GM19043 (cell line): Measurements from ENCODE around the gene FAM168A.

Experiments used
- ATAC-seq: cut with Tn5 transposase; IDR thresholded peaks from one replicate; pipeline ENCODE4 v1.9.1; 2021; ENCODE audit warnings: low read depth; ENCODE audit not compliant: unreplicated experiment

Gene FAM168A

DNA sequence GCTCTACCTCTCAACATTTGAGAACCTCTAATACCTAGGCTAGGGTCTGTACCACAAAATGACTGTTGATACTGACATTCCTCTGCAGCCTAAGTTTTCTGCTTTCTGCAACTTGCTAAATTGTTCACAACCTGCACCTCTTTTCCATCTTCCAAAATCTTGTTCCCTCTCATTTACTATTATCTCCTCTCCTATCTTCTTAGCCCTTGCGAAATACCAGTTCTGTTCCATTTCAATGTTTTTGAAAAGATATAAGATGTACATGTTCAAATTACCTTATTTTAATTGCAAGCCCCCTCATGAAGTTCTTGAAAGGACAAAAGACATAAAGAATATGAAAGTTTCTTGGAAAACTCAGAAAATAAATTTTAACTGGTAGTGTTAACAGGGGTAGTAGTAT lies 72.3 kb downstream of the FAM168A start:
- no peak for ATAC-seq

- ATAC-seq, result no peak
Observed at GRCh38 chr11:73524774-73525173, 73.1 kb downstream of the FAM168A start.

GRCh38 chr11:73521621-73522020 lies 76.3 kb downstream of the FAM168A start:
- ATAC-seq, result no peak

- no peak for ATAC-seq
Observed at GRCh38 chr11:73520353-73521061, 77.4 kb downstream of the FAM168A start.

GRCh38 chr11:73519266-73519665 lies 78.6 kb downstream of the FAM168A start:
- ATAC-seq, result no peak

DNA sequence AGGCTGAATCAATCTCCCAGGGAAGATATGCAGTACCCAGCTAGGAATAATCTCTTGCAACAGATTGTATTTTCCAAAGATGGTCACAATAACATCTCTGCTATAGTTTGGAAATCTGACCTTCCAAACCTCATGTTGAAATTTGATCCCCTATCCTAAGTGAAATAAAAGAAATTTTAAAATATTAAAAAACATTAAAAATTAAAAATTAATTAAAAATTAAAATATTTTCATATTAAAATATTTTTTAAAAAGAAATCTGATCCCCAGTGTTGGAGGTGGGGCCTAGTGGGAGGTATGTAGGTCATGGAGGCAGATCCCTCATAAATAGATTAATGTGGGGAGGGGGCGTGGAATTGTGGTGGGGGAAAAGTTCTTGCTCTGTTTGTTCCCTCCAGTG lies 79.7 kb downstream of the FAM168A start:
- no peak for ATAC-seq

DNA sequence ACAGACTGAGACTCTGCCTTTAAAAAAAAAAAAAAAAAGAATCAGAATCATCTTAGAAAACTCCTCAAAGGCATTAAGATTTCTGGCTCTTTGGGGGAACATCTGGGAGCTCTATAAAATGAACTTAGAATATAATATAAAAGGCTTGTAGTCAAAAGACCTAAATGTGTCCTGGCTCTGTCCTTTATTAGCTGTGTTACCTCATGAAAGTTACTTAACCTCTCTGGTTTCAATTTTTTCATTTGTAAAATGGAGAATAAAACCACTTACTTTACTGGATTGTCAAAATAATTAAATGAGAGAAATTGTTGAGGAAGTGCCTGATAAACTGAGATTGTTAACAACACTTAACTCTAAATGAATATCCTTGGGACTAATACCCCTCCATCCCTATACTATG lies 81.8 kb downstream of the FAM168A start:
- no peak for ATAC-seq

GRCh38 chr11:73513707-73514106 lies 84.2 kb downstream of the FAM168A start:
- ATAC-seq, result no peak

DNA sequence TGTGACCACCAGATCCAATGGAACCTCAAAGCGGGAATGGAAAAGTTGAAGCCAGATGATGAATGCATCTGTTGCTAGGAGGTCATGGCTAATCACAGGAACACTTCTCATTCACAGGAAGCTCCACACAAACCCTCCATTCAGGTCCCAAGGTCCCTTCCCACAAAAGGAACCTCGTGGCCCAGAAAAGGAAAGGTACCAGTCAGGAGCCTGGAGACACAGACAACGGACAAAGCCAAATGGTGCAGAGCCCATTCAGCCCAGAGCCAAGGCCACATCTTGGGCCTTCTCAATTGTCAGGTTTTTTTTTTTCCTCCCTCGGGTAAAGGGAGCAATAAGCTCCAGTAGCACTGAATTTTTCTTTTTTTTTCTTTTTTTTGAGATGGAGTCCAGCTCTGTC lies 87.0 kb downstream of the FAM168A start:
- ATAC-seq, result no peak

- no peak for ATAC-seq
Observed at GRCh38 chr11:73510106-73510505, 87.8 kb downstream of the FAM168A start.

GRCh38 chr11:73509188-73509587 lies 88.7 kb downstream of the FAM168A start:
- no peak for ATAC-seq

- ATAC-seq, result no peak
Observed at GRCh38 chr11:73508243-73509176, 89.4 kb downstream of the FAM168A start.

GRCh38 chr11:73507086-73507485 lies 90.8 kb downstream of the FAM168A start:
- ATAC-seq, result no peak

DNA sequence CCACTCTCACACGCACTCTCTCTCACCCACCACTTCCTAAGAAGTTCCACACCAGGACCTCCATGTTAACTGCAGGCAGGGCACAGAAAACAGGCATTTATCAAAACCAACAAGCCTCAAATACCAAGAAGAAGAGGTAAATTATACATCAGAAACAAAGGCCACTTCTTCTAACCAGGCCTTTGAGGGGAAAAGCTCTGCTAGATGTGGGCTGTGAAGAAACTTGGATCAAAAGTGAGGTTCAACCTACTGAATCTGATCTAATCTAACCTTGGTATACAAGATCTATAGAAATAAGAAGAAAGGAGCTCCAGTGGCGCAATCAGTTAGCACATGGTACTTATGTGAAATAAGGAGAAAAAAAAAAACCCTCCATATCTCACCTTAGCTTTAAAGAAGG lies 91.9 kb downstream of the FAM168A start:
- no peak for ATAC-seq

- ATAC-seq, result no peak
Observed at GRCh38 chr11:73498343-73498742, 99.6 kb downstream of the FAM168A start.

- no peak for ATAC-seq
Observed at GRCh38 chr11:73496134-73496533, 101.8 kb downstream of the FAM168A start.

GRCh38 chr11:73495731-73496130 lies 102.2 kb downstream of the FAM168A start:
- ATAC-seq, result no peak

DNA sequence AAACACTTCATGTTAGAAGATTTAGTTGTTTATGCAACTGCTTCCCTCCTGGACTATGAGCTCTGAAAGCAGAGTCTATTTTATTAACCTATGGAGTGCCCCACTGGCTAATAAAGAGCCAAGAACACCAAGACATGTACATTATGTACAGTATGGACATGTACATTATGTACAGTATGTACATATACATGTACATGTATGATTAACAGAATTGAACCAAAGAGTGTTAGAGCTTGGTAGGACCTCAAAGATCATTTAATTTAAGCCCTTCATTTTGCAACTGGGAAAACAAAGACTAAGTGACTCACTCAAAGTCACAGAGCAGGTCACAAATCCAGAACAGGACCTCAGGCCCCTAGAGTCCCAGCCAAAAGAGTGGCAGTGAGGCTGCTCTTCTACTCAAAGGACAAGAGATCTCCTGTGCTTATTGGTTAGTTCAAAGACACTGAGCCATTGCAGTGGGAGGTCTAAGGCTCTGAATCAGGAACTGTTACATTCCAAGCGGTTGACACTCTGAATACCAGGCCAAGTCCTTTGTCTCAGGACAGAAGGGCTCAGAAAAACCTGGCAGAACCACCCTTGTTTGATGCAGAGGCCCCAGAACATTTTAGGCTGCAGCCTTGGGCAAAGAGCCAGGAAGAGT lies 103.8 kb downstream of the FAM168A start:
- no peak for ATAC-seq

- ATAC-seq, result no peak
Observed at GRCh38 chr11:73481626-73482025, 116.3 kb downstream of the FAM168A start.

DNA sequence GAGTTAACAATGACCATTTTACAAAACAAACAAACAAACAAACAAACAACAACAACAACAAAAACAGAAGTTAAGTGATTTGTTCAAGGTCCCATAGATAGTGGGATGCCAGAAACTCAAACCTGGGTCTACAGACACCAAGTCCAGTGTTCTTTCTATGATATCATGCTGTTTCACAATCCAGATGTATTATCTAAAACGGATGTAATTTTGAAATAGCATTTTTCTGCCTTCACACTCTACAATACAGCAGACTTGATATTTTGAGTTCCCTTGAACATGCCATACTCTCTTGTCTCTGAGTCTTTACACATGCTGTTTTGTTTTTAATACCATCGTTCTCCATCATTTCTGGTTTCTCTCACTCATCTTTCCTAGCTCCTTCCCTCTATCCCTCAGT lies 117.2 kb downstream of the FAM168A start:
- ATAC-seq, result no peak

- no peak for ATAC-seq
Observed at GRCh38 chr11:73478737-73479347, 119.1 kb downstream of the FAM168A start.
